ENCODE measurements around the gene SLC16A10.
"Not testable (repeated sequence)": the region's sequence is repeated elsewhere in the genome, so short reads cannot be mapped to it uniquely, and the experiment has no call there.

SLC16A10 gene

DNA sequence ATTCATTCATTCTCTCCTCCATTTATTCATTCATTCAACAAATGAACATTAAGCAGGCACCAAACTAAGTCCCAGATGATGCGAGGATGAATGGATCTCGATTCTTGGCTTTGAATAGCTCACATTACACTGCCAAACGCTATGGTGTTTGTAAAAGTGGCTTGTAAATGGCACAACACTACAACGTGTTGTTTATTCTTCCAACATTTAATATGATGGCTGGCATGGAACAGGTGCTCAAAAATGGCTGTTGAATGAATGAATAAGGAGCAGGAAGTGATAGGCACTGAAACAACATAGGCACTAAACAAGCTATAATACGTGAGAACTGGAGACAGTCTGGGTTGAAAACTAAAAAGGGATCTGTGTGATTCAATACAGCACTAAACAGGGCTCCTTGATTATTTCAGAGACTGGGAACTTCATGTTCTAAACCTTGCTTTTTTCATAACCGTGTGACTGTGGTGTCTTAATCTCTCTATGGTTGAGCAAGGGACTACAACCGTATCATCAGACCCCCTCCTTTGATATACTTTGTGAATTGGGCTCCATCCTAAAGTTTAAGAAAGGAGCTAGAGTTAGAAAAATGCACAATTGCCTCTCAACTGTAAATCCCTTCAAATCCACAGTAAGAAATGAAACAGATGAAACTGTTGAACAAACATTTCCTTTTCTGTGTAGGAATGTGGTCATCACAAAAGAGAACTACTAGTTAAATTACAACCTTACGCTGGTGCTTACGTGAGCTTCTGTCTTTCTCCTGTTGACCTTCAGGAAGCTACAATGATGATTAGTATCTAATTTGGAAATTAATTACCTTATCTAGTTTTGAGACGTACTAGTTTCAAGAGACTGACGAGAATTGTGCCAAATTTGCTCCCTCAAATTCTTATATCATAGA lies 16.9 kb upstream of the SLC16A10 start:
- Mint-ChIP-seq H3K36me3 (no peaks in the 10 kb centered on the region), H3K9me3 (no peaks in the 10 kb centered on the region), H3K27ac (no peak overlapping the region), H3K4me3 (no peak overlapping the region), H3K4me1 (no peaks in the 10 kb centered on the region)
- DNase-seq (ENCODE audit: low spot score in 2 of 2) (no peak), ATAC-seq (no peak)

DNA sequence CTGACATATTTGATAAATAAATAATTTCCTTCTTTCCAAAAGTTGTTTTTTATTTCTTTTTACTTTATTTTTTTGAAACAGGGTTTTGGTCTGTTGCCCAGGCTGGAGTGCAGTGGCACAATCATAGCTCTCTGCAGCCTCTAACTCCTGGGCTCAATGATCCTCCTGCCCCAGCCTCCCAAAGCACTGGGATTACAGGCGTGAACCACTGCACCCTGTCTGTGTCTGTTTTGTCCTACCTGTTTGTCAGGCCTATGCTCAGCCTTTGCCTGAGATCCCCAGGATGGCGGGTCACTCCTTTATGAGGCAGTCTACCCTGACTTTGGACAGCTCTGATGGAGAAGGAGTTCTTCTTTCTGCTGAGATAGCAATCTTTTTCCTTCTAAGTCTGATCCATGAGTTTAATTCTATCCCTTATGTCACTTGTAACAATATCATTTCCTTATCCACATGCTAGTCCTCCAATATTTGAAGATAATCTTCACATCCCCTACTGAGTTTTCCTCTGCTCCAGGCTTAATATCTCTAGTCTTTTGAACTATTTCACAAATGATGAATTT lies 14.4 kb upstream of the SLC16A10 start:
- ATAC-seq: no peak
- H3K4me3 Mint-ChIP-seq: no peak overlapping the region
- no peaks in the 10 kb centered on the region for H3K4me1 Mint-ChIP-seq
- no peak for DNase-seq (ENCODE audit: low spot score in 2 of 2)
- no peaks in the 10 kb centered on the region for H3K9me3 Mint-ChIP-seq
- H3K27ac Mint-ChIP-seq: no peak overlapping the region
- no peaks in the 10 kb centered on the region for H3K36me3 Mint-ChIP-seq

DNA sequence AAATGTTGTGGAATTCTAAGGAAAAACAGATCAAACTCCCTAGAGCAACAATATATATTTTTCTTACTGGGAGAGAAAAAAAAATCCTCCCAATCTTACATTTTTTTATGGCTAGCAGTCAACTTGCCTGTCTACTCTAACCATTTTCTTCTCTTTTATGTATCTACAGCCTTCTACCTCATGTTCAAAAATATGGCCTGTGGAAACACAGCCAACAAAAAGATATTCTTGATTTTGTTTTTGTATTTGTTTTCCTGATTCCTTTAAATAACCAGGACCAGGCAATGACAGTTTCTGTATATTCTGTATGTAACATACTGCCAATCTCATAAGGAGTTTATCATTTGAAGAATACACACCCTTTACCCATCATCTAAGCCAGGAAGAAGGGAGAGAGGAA lies 13.0 kb upstream of the SLC16A10 start:
- H3K4me3 Mint-ChIP-seq: no peak overlapping the region
- DNase-seq (ENCODE audit: low spot score in 2 of 2) (no peak), ATAC-seq (no peak)
- H3K36me3 Mint-ChIP-seq: no peaks in the 10 kb centered on the region
- no peak overlapping the region for H3K27ac Mint-ChIP-seq
- H3K4me1 Mint-ChIP-seq: no peaks in the 10 kb centered on the region
- no peaks in the 10 kb centered on the region for H3K9me3 Mint-ChIP-seq

DNA sequence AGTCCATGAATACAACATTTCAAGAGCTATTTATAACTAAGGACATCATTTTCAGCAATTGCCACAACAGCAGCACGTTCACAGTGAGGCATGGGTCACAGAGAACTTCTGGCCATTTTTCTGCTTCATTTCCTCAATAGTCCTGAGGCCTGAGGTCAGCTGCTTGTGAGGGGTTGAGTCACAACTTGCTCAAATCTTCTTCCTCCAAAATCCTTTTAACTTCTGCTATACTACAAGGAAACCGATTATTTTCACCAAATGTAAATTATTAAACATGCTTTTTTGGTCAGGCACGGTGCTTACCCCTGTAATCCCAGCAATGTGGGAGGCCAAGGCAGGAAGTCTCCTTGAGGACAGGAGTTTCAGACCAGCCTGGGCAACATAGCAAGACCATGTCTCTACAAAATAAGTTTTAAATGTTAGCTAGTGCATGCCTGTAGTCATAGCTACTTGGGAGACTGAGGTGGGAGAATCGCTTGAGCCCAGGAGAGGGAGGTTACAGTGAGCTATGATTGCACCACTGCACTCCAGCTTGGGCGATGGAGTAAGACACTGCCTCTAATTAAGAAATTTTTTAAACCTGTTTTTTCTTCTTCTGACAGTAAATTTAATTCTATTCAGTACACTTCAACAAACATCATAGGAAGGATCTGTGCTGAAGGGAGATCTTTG lies 11.1 kb upstream of the SLC16A10 start:
- Mint-ChIP-seq H3K4me1 (no peaks in the 10 kb centered on the region), H3K9me3 (no peaks in the 10 kb centered on the region), H3K36me3 (no peaks in the 10 kb centered on the region), H3K4me3 (no peak overlapping the region), H3K27ac (no peak overlapping the region)
- ATAC-seq: no peak
- no peak for DNase-seq (ENCODE audit: low spot score in 2 of 2)

DNA sequence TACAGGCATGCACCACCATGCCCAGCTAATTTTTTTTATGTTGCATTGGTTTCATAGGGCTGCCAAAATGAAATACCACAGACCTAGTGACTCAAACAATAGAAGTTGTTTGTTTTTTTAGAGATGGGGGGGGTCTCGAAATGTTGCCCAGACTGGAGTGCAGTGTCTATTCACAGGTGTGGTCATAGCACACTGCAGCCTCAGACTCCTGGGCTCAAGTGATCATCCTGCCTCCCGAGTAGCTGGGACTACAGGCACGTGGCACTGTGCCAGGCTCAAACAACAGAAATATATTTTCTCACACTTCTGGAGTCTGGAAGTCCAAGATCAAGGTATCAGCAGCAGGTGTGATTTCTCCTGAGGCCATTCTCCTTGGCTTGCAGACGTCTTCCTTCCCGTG lies 6.6 kb upstream of the SLC16A10 start:
- no peaks in the 10 kb centered on the region for H3K9me3 Mint-ChIP-seq
- H3K4me1 Mint-ChIP-seq: no peaks in the 10 kb centered on the region
- DNase-seq (ENCODE audit: low spot score in 2 of 2) (no peak), ATAC-seq (no peak)
- no peak overlapping the region for H3K27ac Mint-ChIP-seq
- H3K4me3 Mint-ChIP-seq: no peak overlapping the region
- H3K36me3 Mint-ChIP-seq: no peaks in the 10 kb centered on the region

DNA sequence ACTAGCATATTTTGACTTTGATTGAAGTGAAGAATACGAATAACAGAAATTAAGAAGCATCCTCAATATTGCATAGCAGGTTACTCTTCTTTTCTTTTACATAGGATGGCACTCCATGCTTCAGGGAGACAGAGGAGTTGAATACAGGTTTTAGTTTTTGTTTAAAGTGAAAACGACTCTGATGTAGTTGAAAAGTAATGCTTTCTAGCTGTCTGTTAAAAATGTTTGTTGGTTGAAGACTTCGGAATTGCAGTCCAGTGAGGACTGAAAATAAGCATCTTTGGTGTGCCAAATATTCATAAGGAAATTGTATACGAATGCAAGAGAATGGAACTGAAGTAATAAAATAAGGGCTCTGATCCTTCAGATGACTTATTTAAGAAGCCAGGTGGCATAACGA lies 618 bp upstream of the SLC16A10 start:
- H3K9me3 Mint-ChIP-seq: no peaks in the 10 kb centered on the region
- DNase-seq (ENCODE audit: low spot score in 2 of 2) (no peak), ATAC-seq (no peak)
- H3K4me1 Mint-ChIP-seq: peaks cover 14% of the 10 kb centered on the region
- no peaks in the 10 kb centered on the region for H3K36me3 Mint-ChIP-seq
- H3K4me3 Mint-ChIP-seq: peak overlapping the region; percentile 77
- H3K27ac Mint-ChIP-seq: no peak overlapping the region

DNA sequence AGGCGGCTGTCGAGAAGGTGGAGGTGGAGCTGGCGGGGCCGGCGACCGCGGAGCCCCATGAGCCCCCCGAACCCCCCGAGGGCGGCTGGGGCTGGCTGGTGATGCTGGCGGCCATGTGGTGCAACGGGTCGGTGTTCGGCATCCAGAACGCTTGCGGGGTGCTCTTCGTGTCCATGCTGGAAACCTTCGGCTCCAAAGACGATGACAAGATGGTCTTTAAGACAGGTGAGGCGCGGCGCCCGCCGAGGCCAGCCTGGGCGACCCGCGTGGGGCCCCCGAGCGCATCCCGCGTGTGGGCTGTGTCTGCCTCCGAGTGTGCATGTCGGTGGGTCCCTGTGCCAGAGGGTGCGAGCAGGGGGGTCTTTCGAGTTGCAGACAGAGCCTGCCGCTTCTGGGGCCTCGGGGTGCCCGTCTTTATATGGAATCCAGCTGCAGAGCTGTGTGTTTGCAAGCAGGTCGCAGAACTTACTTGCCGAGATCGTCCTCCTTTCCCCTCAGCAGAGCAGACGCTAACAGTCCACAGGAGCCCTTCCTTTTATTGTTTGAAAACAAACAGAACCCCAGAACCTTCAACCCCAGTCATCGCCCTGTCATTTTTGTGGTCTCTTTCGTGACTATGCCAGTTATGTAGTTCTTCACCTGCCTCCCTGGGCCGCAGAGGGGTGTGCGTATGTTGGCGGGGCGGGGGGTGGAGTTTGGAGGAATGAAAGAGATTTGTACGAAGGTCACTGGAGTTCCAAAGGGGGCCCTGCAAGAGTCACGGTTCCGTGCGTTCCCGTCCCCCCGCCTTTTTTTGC lies 766 bp downstream of the SLC16A10 start:
- ATAC-seq (peak; percentile 66), DNase-seq (ENCODE audit: low spot score in 2 of 2) (peak; percentile 4 to 61)
- H3K27ac Mint-ChIP-seq: peak overlapping the region; percentile 56
- peak overlapping the region; percentile 77 for H3K4me3 Mint-ChIP-seq
- H3K4me1 Mint-ChIP-seq: peaks cover 14% of the 10 kb centered on the region
- no peaks in the 10 kb centered on the region for H3K36me3 Mint-ChIP-seq
- H3K9me3 Mint-ChIP-seq: no peaks in the 10 kb centered on the region

DNA sequence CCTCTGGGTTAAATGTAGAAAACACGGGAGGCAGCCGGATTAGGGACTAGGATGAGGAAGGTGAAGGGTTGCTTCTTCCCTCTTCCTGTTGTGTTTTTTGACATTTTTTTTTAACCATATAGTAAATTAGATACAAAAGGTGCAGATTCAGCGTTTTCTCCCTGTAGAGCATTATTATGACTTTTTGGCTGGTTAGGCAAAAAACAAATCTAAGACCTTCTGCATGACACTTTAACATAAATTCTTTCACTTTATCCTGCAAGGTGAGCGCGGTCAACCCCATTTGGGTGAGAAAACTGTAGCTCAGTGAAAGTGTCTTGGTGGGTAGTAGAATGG lies 1.3 kb downstream of the SLC16A10 start:
- H3K36me3 Mint-ChIP-seq: no peaks in the 10 kb centered on the region
- no peak for ATAC-seq
- peaks cover 14% of the 10 kb centered on the region for H3K4me1 Mint-ChIP-seq

DNA sequence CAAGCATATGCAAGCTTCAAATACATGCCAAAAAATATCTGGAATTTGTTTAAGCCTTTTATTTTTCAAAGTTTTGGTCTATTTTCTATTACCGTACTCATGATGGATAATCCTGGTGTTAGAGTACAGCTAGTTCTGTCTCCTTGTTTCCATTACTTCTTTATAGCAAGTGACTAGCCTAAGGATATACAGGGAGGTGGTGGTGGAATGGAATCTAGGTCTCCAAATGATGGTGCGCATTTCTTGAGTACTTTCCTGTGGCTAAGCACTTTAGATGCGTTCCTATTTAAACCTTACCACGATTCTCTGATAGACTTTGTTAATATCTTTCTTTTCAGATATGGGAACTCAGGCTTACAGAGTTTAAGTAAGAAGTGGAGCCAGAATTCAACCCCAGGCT lies 3.5 kb downstream of the SLC16A10 start:
- no peaks in the 10 kb centered on the region for H3K36me3 Mint-ChIP-seq
- DNase-seq (ENCODE audit: low spot score in 2 of 2) (no peak), ATAC-seq (no peak)
- H3K9me3 Mint-ChIP-seq: no peaks in the 10 kb centered on the region
- H3K27ac Mint-ChIP-seq: no peak overlapping the region
- H3K4me3 Mint-ChIP-seq: no peak overlapping the region
- H3K4me1 Mint-ChIP-seq: peaks cover 14% of the 10 kb centered on the region

More for the DNA sequence above, 1.3 kb downstream of the SLC16A10 start:
- Mint-ChIP-seq H3K27ac (peak overlapping the region; percentile 56), H3K9me3 (no peaks in the 10 kb centered on the region), H3K4me3 (peak overlapping the region; percentile 77)
- DNase-seq (ENCODE audit: low spot score in 2 of 2): no peak

DNA sequence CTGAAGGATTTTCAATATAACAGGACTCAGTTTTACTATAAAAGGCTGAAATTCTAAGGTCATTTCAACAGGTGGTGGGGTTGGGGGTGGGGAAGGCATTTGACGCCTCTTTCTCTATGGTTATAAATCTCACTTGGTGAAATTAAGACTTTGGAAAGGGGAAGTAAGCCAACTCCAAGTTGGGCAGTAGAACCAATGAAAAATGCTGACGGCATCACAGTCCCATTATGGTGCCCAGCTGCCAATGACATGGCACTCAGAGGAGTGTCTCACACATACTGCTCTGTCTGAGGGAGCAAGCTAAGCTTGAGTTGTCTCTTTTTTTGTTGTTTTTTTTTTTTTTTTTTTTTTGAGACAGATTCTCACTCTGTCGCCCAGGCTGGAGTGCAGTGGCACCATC lies 4.7 kb downstream of the SLC16A10 start:
- no peak for ATAC-seq
- no peak overlapping the region for H3K27ac Mint-ChIP-seq
- no peaks in the 10 kb centered on the region for H3K36me3 Mint-ChIP-seq
- H3K4me3 Mint-ChIP-seq: no peak overlapping the region
- H3K9me3 Mint-ChIP-seq: no peaks in the 10 kb centered on the region
- DNase-seq (ENCODE audit: low spot score in 2 of 2): no peak
- peaks cover 12% of the 10 kb centered on the region for H3K4me1 Mint-ChIP-seq

DNA sequence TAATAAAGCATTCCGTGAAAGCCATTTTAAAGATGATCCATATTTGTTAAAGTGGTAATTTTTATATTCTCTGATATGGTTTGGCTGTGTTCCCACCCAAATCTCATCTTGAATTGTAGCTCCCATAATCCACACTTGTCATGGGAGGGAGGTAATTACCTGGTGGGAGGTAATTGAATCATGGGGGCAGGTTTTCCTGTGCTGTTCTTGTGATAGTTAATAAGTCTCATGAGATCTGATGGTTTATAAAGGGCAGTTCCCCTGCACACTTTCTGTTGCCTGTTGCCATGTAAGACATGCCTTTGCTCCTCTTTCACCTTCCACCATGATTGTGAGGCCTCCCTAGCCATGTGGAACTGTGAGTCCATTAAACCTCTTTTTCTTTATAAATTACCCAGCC lies 8.2 kb downstream of the SLC16A10 start:
- not testable (repeated sequence) for H3K9me3 Mint-ChIP-seq; H3K36me3 Mint-ChIP-seq; ATAC-seq; H3K4me3 Mint-ChIP-seq; H3K4me1 Mint-ChIP-seq; H3K27ac Mint-ChIP-seq; DNase-seq (ENCODE audit: low spot score in 2 of 2)

DNA sequence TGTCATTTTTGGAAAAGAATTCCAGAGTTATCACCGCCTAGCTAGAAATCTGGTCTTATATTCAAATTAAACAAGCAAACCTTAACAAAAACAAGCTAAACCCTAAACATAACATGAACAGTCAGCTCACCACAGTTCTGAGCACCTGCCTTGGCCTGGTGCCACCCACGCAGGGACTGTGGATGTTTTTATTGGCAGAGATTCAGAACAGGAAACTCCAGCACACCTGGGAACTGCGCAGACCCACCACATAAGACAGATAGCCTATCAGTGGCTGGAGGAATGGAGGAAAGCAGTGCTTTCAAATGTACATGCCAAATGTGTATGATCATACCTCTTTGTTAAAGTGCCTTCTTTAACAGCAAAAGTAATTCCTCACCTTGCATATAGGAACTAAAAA lies 8.9 kb downstream of the SLC16A10 start:
- H3K36me3 Mint-ChIP-seq: no peaks in the 10 kb centered on the region
- ATAC-seq (no peak), DNase-seq (ENCODE audit: low spot score in 2 of 2) (no peak)
- no peak overlapping the region for H3K4me3 Mint-ChIP-seq
- H3K9me3 Mint-ChIP-seq: no peaks in the 10 kb centered on the region
- H3K27ac Mint-ChIP-seq: no peak overlapping the region
- H3K4me1 Mint-ChIP-seq: peaks cover 6% of the 10 kb centered on the region

DNA sequence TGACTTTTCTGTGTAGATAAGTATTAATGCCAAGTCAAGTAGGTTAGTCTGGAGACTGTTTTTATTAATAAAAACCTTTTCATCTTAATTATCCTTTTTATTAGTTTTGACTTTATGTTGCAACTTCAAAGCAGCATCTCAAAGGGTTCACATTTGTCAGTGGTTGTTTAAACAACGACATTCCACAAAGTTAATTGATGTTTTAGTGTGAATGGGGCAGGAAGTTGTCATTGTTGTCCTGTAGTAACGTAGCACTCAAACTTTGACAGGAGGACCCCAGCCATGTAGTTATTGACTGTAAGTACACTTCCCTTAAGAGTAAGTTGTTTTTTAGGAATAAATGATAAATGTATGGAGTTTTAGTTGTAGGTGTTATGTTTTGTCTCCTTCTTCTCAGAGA lies 11.3 kb downstream of the SLC16A10 start:
- no peak overlapping the region for H3K4me3 Mint-ChIP-seq
- peaks cover 6% of the 10 kb centered on the region for H3K4me1 Mint-ChIP-seq
- no peak for DNase-seq (ENCODE audit: low spot score in 2 of 2)
- no peak for ATAC-seq
- H3K27ac Mint-ChIP-seq: no peak overlapping the region
- no peaks in the 10 kb centered on the region for H3K9me3 Mint-ChIP-seq
- no peaks in the 10 kb centered on the region for H3K36me3 Mint-ChIP-seq

DNA sequence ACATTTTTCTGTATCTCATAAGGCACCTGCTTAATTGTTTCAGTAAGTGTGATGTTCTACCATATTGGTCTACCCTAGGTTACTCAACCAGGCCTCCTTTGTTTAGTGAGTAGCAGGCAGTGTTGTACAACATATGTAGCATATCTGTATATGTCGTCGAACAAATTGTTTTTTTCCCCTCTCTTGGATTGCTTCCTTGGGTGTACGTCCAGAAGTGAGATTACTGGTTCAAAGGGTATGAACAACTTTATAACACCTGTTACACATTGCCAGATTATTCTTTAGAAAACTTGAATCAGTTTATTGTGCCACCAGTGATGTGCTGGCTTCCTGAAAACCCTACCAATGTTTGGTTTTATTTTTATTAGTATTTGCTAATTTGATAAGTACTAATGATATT lies 14.7 kb downstream of the SLC16A10 start:
- ATAC-seq (no peak), DNase-seq (ENCODE audit: low spot score in 2 of 2) (no peak)
- no peaks in the 10 kb centered on the region for H3K36me3 Mint-ChIP-seq
- H3K4me3 Mint-ChIP-seq: no peak overlapping the region
- no peaks in the 10 kb centered on the region for H3K9me3 Mint-ChIP-seq
- H3K4me1 Mint-ChIP-seq: peaks cover 5% of the 10 kb centered on the region
- H3K27ac Mint-ChIP-seq: no peak overlapping the region

DNA sequence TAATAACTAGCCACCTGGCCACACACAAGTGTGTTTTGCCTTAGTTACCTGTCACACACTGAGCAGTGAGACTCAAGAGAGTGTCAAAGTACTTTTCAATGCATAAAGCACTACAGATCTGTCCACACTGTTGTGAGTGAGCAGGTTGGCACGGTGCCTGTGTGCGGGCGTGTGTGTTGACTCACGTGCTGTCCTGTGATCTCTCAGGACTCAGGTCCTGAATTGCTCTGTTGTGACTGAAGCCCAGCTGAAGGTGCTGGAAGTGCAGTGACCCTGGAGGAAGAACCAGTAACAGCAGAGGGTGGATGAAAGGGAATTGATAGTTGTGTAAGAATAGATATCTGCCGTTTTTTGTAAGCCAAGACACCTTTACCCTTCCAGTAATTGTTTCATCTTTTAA lies 18.3 kb downstream of the SLC16A10 start:
- H3K4me1 Mint-ChIP-seq: peaks cover 5% of the 10 kb centered on the region
- H3K27ac Mint-ChIP-seq: no peak overlapping the region
- ATAC-seq (peak; percentile 55), DNase-seq (ENCODE audit: low spot score in 2 of 2) (no peak)
- H3K36me3 Mint-ChIP-seq: no peaks in the 10 kb centered on the region
- H3K9me3 Mint-ChIP-seq: peaks cover 5% of the 10 kb centered on the region
- H3K4me3 Mint-ChIP-seq: no peak overlapping the region

All from stimulated activated effector memory CD8-positive, alpha-beta T cell treated with anti-CD3 and anti-CD28 coated beads, Interleukin-12 subunit alpha, Interleukin-12 subunit beta, amount 100 ng/mL, for 72 hours (primary cell).